Body of pancreas (tissue), 4 donors: Measurements from ENCODE around the gene MYO1E.

Source experiments
- POLR2A ChIP-seq, 3 donors: fragments of 450-650 bp; IDR thresholded peaks; one replicate each; pipeline ENCODE4 v1.6.1; 2016; ENCODE audit warnings: antibody characterized with exemption in 3 of 3, mild to moderate bottlenecking in 2 of 3
- TF ChIP-seq, protein P1 (sequence below), 7 experiments: fragments of 450-650 bp in 4 of 7; fragments of 200-600 bp in 3 of 7; sonication (generic) in 3 of 7; IDR thresholded peaks; one replicate each; pipeline ENCODE4 v1.5.1; 2016 to 2019; ENCODE audit warnings: antibody characterized with exemption in 7 of 7

DNA sequence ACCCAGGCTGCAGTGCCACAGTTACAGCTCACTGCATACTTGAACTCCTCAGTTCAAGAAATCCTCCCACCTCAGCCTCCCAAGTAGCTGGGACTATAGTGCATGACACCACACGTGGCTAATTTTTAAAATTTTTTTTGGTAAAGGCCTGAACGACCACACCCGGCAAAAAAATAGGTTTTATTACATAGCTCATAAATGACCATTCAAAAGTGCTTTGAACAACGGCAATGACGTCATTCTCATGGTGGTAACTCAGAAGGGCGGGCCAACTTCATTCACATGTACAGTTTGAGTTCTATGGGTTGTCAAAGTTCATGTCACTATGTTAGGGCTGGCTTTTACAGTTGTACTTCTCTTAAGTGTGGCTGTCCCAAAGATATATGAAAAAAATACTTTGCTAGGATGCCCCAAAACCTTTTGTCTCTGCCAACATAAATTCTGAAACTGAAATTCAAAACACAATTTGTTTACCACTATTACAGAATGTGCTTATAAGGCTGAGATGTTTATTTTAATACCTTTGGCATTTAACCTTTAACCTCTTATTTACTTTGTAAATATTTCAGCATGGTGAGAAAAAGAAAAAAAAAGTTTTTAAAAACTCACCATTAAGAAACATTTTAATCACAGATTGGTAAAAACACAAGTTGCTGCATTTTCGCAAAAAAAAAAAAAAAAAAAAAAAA is 6.2 kb downstream of the MYO1E start:
- TF ChIP-seq, protein P1, sequence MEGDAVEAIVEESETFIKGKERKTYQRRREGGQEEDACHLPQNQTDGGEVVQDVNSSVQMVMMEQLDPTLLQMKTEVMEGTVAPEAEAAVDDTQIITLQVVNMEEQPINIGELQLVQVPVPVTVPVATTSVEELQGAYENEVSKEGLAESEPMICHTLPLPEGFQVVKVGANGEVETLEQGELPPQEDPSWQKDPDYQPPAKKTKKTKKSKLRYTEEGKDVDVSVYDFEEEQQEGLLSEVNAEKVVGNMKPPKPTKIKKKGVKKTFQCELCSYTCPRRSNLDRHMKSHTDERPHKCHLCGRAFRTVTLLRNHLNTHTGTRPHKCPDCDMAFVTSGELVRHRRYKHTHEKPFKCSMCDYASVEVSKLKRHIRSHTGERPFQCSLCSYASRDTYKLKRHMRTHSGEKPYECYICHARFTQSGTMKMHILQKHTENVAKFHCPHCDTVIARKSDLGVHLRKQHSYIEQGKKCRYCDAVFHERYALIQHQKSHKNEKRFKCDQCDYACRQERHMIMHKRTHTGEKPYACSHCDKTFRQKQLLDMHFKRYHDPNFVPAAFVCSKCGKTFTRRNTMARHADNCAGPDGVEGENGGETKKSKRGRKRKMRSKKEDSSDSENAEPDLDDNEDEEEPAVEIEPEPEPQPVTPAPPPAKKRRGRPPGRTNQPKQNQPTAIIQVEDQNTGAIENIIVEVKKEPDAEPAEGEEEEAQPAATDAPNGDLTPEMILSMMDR (IDR thresholded peaks at IDR 0.05): no peak
- TF ChIP-seq POLR2A (IDR thresholded peaks at IDR 0.05): no peak
